SK-N-SH (cell line): ENCODE data around the gene TMEM169.

Source experiments
- CTCF ChIP-seq: fragments of 200-600 bp; sonication (generic); IDR thresholded peaks from 2 replicates; pipeline ENCODE4 v1.6.1; 2017; ENCODE audit warnings: antibody characterized with exemption, mild to moderate bottlenecking, moderate library complexity
- EZH2phosphoT487 ChIP-seq: fragments of 200-600 bp; sonication (generic); IDR thresholded peaks from 2 replicates; pipeline ENCODE4 v1.6.1; 2017; ENCODE audit warnings: low read depth, mixed run types, mild to moderate bottlenecking, antibody characterized with exemption, moderate library complexity, borderline replicate concordance
- IRF3 ChIP-seq: fragments of 150-350 bp; IDR thresholded peaks from 2 replicates; pipeline ENCODE4 v1.6.1; 2016; ENCODE audit warnings: mild to moderate bottlenecking, low read depth, low read length
- JUND ChIP-seq: IDR thresholded peaks from 2 replicates; pipeline ENCODE4 v1.4.0; 2012
- MEF2A ChIP-seq: IDR thresholded peaks from 2 replicates; pipeline ENCODE4 v1.4.0; 2012; ENCODE audit warnings: low read depth, borderline replicate concordance
- MXI1 ChIP-seq: IDR thresholded peaks from 2 replicates; pipeline ENCODE4 v1.6.1; 2012; ENCODE audit warnings: mild to moderate bottlenecking, low read depth, low read length, improper control_type of control experiment
- RCOR1 ChIP-seq: fragments of 150-350 bp; IDR thresholded peaks from 2 replicates; pipeline ENCODE4 v1.6.1; 2017; ENCODE audit warnings: antibody characterized with exemption, low read length
- RFX5 ChIP-seq: IDR thresholded peaks from 2 replicates; pipeline ENCODE4 v1.6.1; 2012; ENCODE audit warnings: mild to moderate bottlenecking, improper control_type of control experiment, low read length
- SMC3 ChIP-seq: IDR thresholded peaks from 2 replicates; pipeline ENCODE4 v1.6.1; 2012; ENCODE audit warnings: low read depth, low read length, improper control_type of control experiment
- TCF12 ChIP-seq: IDR thresholded peaks from 2 replicates; pipeline ENCODE4 v1.4.0; 2012

DNA sequence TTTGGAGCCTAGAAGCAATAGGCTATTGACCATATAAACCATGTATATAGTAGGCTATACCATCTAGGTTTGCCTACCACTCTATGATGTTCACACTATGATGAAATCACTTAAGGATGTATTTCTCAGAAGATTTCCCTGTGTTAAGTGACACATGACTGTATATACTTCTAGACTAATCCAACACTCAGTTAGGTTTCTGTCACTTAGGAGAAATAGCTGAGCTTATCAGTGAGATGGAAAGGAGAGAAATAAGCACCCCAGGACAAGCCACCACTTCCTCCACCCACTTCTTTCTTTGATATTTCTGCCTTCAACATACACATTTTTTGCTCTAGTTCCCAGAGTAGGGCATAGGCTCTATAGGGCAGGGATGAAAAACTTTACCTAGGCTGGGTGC lies 7.9 kb upstream of the TMEM169 start:
- TF ChIP-seq CTCF (no peak), JUND (no peak), MXI1 (no peak), RCOR1 (no peak), IRF3 (no peak), MEF2A (no peak), TCF12 (no peak), SMC3 (no peak), EZH2phosphoT487 (no peak), RFX5 (no peak)
